NCI-H510A treated with DMSO at 0.1 percent for 48 hours (cell line): ENCODE results near the gene TOR4A.
"Not testable (repeated sequence)": the region's sequence is repeated elsewhere in the genome, so short reads cannot be mapped to it uniquely, and the experiment has no call there.

ENCODE experiments used
- DNase-seq: peaks from one replicate; lab custom pipeline; 2025; lab: John Stamatoyannopoulos, UW

The TOR4A gene

DNA sequence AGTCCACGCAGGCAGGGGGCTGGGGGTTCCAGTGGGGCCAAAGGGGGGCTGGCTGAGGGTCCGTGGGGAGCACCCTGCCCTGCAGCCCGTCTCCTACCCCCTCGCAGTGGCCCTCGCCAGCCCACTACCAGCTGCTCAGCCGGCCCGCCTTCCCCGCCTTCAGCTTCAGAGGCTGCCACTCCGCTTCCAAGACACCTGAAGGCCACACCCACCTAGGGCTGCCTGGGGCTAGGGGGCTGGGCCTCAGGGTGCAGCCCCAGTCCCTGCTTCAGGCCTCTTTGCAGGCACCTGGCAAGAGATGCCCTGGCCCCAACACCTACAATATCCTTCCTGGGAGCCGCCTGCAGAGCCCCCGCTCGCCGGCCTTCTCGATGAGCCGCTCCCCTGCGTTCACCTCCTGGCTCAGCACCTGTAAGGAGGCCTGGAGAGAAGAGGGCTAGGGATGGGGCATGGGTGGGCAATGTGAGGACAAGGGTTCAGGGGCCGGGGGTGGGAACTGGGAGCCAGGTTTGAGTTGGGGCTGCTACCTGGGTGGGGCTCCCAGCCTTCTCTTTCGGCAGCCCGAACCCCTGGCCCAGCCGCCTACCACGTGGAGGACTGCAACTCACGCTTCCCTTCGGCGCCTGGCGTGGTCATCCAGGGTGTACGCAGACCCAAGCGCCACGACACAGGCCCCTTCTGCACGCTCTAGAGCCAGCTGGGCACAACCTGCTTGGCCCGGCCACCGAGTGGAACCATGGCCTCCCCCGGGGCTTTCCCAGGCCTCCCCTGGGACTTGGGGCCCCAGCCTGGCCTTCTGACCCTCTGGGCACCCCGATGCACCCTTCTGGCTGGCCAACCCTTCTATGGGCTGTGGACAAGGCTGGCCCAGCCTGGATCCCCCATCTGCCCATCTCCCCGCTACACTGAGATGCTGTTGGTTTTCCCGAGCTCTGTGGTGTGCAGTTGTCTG is 24.7 kb upstream of the TOR4A start:
- DNase-seq, result peak; percentile 75

DNA sequence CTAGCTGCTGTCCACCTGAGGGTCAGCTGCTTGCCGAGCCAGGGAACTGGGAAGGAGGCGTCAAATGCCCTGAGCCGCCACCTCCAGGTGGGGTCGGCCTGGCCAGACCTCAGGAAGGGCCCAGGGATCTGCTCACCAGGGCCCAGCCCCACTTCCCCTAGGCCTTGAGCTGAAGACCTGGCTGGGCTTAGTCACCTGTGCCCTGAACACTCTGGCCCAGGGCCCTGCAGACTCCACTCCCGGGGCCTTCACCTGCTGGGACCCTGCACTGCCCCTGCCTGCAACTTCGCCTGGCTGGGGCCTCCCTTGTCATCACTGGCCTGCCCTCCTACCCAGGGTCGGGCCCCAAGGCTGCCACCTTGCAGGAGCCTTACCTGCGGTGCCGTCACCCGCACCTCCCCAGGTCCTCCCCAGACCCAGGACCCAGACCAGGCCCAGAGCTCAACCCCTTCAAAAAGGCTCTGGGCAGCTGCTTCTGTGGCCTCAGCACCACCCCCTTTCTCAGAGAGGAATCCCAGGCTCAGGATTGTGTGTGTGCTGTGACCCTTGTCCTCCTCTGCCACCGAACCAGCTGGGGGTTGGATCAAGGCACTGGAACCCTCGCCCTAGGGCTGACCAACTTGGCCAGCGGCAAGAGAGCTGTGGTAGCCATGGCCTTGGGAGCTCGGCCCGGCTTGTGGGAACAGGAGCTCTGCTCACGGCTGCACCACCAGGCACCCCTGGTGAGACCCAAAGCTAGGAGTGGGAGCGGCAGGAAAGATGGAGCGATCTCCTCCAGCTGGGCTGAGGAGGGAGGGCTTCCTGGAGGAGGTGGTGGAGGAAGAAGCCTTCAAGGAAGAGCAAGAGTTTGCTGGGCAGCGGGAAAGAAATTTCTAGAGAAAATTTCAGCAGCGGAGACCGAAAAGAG is 23.6 kb upstream of the TOR4A start:
- no peak for DNase-seq

DNA sequence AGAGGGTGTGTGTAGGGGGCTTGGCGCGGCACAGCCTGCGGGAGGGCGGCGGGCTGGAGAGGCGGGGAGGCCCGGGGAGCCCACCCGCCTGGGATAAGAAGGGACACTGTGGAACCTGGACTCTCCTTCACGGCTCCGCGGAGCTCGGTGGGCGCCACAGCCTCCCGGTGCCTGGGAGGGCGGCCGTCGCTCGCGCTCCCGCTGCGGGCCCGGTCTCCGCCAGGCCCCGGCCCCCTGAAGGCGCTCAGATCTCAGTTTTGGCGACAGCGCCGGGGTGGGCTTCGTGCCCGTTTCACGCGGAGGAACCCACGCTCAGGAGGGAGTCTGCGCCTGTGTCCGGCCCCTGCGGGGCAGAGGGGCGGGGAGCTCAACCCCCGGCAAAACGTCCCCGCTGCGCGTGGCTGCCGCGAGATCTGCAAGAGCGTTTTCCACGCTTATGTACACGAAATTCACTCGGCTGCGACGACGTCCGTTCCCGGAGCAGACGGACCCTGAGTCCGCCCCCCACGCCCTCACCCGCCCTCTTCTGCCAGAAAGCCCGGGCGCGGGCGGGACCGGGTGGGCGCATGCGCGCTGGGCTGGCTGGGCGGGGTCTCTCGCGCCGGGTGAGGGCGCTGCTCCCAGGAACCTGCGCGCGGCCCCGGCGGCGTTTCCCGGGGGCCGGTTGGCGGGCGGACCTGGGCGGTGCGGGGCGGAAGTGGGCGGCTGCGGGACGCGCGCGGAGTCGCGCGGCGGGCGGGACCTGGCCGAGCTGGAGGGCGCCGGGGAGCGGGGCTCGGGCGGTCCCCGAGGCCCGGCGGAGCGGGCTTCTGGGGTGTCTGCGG is 22.7 kb upstream of the TOR4A start, which contains the start of gene NELFB:
Gene NELFB (plus strand): TSS at position 704 of the 824 bp plus-strand sequence.
- peak; percentile 84 for DNase-seq

DNA sequence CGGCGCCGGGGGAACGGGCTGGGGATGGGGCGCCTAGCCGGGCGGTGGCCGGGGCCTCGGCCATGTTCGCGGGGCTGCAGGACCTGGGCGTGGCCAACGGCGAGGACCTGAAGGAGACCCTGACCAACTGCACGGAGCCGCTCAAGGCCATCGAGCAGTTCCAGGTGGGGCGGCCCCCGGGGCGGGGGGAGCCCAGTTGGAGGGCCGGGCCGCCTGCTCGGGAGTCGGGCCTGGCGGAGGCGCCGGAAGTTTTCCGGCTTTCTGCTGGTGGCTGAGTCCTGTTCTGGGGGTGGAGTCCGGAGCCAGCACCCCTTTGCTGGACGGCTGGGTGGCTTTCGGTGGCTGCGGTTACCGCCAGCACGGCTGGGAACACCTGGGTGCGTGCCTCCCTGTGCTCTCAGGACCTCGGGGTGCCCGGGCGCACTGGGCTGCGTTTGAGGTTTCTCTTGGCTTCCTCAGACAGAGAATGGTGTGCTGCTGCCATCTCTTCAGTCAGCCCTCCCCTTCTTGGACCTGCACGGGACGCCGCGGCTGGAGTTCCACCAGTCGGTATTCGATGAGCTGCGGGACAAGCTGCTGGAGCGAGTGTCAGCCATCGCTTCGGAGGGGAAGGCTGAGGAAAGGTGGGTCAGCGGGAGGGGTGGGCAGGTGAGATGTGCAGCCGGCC is 21.9 kb upstream of the TOR4A start:
- DNase-seq, result peak; percentile 52

DNA sequence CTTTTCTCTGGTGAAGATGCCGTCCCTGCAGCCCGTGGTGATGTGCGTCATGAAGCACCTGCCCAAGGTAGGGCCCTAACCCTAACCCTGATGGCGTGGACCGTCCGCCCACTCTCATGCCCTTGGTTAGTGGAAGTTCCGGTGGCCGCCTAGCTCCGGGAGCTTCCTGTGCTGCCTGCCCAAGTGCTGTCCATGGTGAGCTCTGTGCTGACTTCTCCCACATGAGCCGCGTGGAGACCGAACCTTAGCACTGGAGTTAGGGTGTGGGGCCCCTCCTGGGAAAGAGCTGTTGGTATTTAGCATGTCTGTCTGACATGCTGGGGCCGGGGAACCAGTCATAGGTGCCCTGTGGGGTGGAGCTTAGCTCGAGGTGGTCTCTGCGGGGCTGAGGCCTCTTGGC is 21.2 kb upstream of the TOR4A start:
- DNase-seq, result no peak

DNA sequence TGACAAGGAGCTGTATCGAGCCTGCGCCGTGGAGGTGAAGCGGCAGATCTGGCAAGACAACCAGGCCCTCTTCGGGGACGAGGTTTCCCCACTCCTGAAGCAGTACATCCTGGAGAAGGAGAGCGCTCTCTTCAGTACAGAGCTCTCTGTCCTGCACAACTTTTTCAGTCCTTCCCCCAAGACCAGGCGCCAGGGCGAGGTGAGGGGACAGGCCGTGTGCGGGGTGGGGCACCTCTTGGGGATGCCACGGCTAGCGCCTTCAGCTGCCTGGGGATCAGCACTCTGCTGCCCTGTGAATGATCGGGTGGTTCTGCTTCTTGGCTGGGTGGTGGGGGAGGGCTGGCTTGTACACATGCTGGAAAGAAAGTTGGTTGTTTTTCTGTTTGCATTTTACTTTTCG is 20.7 kb upstream of the TOR4A start:
- no peak for DNase-seq

DNA sequence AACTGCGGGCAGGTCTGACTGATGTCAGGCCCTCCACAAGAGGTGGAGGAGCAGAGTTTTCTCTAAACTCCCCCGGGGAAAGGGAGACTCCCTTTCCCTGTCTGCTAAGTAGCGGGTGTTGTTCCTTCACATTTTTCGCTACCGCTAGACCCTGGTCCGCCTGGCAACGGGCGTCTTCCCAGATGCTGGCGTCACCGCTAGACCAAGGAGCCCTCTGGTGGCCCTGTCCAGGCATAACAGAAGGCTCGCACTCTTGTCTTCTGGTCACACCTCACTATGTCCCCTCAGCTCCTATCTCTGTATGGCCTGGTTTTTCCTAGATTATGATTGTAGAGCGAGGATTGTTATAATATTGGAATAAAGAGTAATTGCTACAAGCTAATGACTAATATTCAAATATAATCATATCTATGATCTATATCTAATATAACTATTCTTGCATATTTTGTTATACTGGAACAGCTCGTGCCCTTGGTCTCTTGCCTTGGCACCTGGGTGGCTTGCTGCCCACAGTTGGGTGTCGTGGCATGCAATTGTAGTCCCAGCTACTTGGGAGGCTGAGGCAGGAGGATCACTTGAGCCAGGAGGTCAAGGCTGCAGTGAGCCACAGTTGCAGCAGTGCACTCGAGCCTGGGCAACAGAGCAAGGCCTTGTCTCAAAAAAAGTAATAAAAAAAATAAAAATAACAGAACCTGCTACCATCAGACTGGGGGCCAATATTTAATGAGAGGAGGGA is 15.2 kb upstream of the TOR4A start:
- not testable (repeated sequence) for DNase-seq

DNA sequence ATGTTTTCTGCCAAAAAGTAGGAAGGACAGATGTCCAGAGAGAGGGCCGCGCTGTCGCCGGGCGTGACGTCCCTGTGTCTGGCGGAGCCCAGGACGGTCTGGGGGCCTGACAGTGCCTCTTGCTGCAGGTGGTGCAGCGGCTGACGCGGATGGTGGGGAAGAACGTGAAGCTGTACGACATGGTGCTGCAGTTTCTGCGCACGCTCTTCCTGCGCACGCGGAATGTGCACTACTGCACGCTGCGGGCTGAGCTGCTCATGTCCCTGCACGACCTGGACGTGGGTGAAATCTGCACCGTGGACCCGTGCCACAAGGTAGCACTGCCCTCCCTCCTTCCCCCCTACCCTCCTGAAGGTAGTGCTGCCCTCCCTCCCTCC is 14.6 kb upstream of the TOR4A start:
- no peak for DNase-seq

DNA sequence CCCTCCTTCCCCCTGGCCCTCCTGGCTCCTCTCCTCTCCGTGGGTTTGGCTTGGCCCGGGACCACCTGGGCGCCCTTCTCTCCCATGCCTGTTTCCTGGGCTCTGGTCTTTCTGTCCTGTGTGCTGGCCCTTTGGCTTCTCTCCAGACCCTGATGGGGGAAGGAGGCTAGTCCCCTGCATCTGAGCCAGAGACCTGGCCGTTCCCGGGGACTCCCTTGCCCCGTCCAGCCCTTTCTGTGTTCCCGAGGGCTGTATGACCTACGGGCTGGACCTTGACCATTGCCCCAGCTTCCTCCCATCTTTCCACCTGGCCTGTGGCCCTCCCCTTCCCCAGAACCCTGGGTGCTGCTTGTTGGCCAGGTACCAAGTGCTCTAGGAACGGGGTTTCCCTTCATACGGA is 14.0 kb upstream of the TOR4A start:
- DNase-seq, result no peak

DNA sequence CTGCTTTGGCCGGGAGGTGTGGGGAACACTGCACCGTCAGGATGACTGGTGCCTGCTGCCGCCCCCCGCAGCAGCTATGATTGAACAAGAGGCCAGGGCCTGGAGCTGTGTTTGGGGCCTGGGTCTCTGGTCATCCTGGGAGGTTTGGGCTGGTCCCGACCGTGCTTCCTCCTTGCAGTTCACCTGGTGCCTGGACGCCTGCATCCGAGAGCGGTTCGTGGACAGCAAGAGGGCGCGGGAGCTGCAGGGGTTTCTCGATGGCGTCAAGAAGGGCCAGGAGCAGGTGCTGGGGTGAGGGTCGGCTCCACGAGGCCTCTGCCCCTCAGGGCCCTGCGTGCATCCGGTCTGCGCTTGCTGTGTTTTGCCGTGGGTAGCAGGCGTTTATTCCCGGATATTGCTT is 13.5 kb upstream of the TOR4A start:
- no peak for DNase-seq

DNA sequence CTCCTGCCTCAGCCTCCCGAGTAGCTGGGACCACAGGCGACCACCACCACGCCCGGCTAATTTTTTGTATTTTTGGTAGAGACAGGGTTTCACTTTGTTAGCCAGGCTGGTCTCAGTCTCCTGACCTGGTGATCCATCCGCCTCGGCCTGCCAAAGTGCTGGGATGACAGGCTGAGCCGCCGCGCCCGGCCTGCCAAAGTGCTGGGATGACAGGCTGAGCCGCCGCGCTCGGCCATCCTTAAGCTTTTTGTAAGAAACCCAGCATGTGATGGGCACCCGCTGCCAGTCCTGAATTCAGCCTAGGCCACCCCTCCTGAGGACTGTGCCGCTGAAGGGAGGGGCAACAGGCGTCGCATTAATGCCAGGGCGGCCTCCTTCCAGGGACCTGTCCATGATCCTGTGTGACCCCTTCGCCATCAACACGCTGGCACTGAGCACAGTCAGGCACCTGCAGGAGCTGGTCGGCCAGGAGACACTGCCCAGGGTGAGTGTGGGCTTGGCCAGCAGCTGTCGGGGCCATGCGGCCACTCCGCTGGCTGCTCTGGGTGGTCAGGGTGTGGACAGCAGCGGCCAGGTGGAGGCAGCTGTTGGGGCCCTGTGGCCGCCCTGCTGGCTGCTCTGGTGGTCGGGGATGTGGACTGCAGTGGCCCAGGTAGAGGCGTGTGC is 11.9 kb upstream of the TOR4A start:
- DNase-seq, result no peak

DNA sequence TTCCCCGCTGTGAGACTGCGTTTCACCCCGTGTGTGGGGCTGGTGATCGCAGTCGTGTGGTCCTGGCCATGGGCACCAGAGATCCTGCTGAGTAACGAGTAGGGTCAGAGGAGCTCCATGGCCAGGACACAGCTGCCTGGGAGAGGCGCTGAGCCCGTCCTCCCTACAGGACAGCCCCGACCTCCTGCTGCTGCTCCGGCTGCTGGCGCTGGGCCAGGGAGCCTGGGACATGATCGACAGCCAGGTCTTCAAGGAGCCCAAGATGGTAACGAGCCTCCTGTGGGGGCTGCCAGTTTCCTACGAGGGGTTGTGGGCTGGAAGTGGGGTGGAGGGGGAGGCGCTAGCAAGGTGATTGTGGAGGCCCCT is 11.4 kb upstream of the TOR4A start:
- no peak for DNase-seq

DNA sequence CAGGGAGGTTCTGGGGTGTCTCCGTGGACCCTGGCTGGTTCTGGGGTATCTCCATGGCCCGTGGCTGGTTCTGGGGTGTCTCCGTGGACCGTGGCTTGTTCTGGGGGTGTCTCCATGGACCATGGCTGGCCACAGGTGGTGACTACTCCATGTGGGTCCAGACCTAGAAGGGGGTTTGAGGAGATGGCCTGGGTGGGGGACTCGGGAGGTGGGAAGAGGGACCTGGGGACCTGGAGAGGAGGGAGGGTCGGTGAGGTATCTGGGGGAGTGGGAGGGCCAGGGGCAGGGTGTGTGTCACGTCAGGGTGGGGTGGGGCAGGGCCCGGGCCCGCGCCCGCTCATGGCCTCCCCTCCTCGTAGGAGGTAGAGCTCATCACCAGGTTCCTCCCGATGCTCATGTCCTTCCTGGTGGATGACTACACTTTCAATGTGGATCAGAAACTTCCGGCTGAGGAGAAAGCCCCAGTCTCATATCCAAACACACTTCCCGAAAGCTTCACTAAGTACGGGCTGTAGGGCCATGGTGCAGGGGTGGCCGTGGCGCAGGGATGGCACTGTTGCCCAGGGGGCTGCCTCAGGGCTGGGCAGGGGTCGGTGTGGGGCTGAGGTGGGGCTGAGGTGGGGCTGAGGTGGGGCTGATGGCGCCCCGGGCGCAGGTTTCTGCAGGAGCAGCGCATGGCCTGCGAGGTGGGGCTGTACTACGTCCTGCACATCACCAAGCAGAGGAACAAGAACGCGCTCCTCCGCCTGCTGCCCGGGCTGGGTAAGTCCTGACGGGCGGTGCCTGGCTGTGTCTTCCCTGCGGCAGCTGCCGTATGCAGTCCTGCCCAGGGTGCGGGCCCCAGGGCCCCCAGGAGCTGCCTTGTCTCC is 10.7 kb upstream of the TOR4A start:
- DNase-seq, result no peak

DNA sequence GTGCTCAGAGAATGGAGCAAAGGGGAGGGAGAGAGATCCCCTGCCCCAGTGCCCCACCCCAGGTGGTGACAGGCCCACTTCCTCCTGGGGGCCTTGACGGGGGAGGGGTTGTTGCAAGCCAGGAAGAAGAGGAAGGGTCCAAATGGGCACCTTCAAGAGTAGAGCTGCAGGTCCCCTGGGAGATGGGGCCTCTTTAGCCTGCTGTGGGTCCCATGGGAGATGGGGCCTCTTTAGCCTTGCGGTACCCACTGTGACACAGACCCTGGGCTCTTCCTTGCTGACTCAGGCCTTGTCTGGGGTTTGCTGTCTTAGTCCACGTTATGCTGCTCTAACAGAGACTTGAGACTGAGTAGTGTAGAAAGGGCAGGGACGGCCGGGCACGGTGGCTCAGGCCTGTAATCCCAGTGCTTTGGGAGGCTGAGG is 9.6 kb upstream of the TOR4A start:
- no peak for DNase-seq

DNA sequence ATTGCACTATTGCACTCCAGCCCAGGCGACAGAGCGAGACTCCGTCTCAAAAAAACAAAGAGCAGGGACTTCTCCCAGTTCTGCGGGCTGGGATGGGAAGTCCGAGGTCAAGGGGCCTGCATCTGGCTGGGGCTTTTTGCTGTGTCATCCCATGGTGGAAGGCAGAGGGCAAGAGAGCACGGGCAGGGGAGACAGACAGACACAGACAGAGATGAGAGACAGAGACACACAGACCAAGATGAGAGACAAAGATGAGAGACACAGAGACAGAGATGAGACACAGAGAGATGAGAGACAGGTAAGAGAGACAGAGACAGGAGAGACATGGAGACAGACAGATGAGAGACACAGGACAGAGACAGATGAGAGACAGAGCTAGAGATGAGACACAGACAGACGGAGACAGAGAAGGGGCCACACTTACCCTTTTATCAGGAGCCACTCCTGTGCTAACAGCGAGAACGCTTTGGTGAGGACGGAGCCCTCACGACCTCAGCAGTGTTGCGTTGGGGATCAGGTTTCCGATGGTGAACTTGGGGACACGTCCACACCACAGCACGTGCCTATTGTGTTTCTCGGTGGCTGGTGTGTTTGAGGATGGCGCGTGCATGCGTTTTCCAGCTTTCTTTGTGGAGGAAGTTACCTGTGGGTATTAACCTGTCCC is 8.9 kb upstream of the TOR4A start:
- DNase-seq, result no peak

DNA sequence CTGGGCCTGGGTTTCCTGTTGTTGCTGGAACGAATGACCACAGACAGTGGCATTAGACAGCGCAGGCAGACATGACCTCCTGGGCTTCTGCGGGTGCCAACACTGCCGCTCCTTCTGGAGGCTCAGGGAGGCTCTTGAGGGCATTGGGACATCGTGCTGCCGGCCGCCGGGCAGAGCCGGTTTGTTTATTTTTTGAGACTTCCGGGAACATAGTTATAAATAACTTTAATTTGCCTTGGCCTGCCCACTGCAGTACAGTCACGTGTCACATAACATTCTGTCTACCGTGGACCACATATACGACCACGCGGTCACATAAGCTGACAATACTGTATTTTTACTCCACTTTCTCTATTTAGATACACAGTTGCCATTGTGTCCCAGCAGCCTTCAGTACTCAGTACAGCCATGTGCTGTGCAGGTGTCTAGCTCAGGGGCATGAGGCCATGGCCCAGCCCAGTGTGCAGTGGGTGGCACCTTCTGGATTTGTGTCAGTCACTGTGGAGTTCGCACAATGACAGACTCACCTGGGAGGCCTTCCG is 8.2 kb upstream of the TOR4A start:
- peak; percentile 37 for DNase-seq

DNA sequence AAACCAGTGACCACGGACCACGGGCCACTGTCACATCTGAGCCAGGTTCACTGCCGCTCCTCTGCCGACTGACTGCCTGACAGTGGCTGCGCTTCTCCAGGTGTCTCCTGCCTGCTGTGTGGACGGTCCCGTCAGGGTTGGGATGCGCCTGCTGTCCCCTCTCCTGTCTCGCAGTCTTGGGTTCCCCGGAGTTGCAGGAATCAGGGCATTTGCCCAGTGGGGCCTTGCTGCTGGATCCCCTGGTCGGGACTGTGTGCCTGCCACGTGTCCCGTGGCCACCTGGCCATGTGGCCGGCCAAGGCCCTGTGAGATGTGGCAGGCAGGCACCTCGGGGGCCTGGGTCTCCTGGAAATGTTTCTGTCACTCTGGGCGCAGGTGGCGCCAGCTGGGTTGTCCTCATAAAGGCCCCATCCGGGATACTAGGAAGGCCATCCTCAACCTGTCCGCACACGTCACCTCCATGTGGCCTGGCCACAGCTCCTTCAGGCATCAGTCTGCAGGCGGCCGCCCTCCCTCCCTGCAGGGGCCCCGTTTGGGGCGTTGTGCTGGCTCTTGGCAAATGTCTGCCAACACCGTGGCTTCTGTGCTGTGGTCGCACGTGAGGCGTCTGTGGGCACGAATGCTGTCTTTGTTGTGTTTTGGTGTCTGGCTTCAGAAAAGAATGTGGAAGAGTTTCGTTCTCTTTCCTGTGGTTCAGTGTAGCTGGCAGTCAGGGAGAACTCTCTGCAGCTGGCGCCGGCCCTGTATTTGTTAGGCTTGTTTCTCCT is 6.4 kb upstream of the TOR4A start:
- no peak for DNase-seq

DNA sequence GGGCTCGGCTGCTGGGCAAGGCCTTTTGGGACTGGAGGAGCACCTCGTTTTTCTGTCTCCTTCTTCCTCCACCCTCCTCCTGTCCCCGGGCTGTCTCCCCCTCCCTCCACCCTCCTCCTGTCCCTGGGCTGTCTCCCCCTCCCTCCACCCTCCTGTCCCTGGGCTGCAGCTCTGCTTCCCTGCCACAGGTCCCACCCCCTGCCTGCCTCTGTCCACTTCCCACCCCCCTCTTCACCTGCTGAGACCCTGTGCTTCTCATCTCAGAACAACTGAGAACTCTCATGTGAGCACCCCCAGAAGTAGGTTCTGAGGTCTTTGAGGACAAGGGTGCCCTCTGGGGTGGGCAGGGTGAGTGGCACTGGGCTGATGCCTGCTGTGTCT is 5.8 kb upstream of the TOR4A start:
- DNase-seq, result no peak
